ENCODE data around the gene ZNF121. TPM values are rescaled to one million over a fixed set of nuclear protein-coding genes. Genes with fewer than 3 reads are reported as not detected.

Gene ZNF121
- total and polyA plus RNA-seq, 8 donors, result 5.4 to 17.4 (median 10.5) TPM

GRCh38 chr19:9538183-9539058 lies 45.9 kb downstream of the ZNF121 start, which contains the start of gene ZNF426:
Gene ZNF426, minus strand, starts transcription at chr19:9538645. Its CDS starts 2,413 bp downstream, at chr19:9536232.
- TF ChIP-seq CTCF (IDR thresholded peaks at IDR 0.05), result no peak
- intact Hi-C loops (cut with DNase I), result no loop called here
- FAIRE-seq, result no peak
- ATAC-seq, result peak; percentile 96 to 98 (median 98)
- Histone ChIP-seq H3K27ac (peak within 1 kb of the TSS; percentile 72 to 93 (median 84)), H3K36me3 (peaks cover 0 to 23% (median 22%) of the 10 kb centered on the region in 3 donors), H3K4me1 (no peaks in the 10 kb centered on the region), H3K27me3 (no peaks in the 10 kb centered on the region), H3K9me3 (no peaks in the 10 kb centered on the region), H3K4me3 (peak within 1 kb of the TSS; percentile 55 to 81 (median 64))
- peak; percentile 74 to 87 (median 83) for DNase-seq
- WGBS, 2 donors, result 2% methylated on average over 49 of the region's 49 CpGs

GRCh38 chr19:9535934-9536333 lies 48.4 kb downstream of the ZNF121 start:
- intact Hi-C loops (cut with DNase I), result no loop called here
- H3K4me3 ChIP-seq, result no peak overlapping the region
- TF ChIP-seq CTCF (IDR thresholded peaks at IDR 0.05), result no peak
- H3K4me1 ChIP-seq, result no peaks in the 10 kb centered on the region
- H3K27ac ChIP-seq, result no peak overlapping the region
- WGBS, 2 donors, result 97 to 98% methylated on average over 4 of the region's 4 CpGs
- peaks cover 0 to 4% (median 0%) of the 10 kb centered on the region in 4 donors for H3K9me3 ChIP-seq
- H3K27me3 ChIP-seq, result no peaks in the 10 kb centered on the region
- DNase-seq, result no peak
- no peak for ATAC-seq
- peaks cover 21 to 48% (median 44%) of the 10 kb centered on the region in 3 donors for H3K36me3 ChIP-seq
- FAIRE-seq, result no peak

DNA sequence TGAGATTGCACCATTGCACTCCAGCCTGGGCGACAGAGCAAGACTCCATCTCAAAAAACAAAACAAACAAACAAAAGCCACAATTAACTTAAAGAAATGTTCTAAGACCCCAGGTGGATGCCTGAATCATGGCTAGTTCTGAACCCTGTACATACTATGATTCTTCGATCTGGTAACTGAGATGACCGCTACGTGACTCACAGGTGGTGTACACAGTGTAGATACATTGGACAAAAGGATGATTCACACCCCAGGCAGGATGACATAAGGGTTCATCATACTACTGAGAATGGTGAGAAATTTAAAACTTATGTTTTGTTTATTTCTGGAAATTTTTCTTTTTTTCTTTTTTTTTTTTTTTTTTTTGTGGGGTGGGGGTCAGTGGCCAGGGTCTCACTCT lies 52.4 kb downstream of the ZNF121 start:
- Histone ChIP-seq H3K4me3 (no peak overlapping the region), H3K27ac (no peak overlapping the region), H3K27me3 (no peaks in the 10 kb centered on the region), H3K4me1 (no peaks in the 10 kb centered on the region), H3K36me3 (peaks cover 47 to 80% (median 77%) of the 10 kb centered on the region in 3 donors), H3K9me3 (peaks cover 0 to 25% (median 12%) of the 10 kb centered on the region in 4 donors)
- no peak for DNase-seq
- ATAC-seq, result no peak
- no peak for TF ChIP-seq CTCF (IDR thresholded peaks at IDR 0.05)
- 97 to 98% methylated on average over 4 of the region's 4 CpGs for WGBS, 2 donors
- FAIRE-seq, result no peak
- intact Hi-C loops (cut with DNase I), result no loop called here

GRCh38 chr19:9528757-9529336 lies 55.5 kb downstream of the ZNF121 start:
- ATAC-seq, result no peak
- intact Hi-C loops (cut with DNase I), result no loop called here
- 96 to 99% methylated on average over 5 of the region's 5 CpGs for whole genome bisulfite sequencing, 2 donors
- Histone ChIP-seq H3K4me1 (no peaks in the 10 kb centered on the region), H3K4me3 (no peak overlapping the region), H3K36me3 (peaks cover 47 to 61% (median 61%) of the 10 kb centered on the region in 3 donors), H3K27me3 (no peaks in the 10 kb centered on the region), H3K9me3 (peaks cover 0 to 32% (median 15%) of the 10 kb centered on the region in 4 donors), H3K27ac (no peak overlapping the region)
- no peak for TF ChIP-seq CTCF (IDR thresholded peaks at IDR 0.05)
- DNase-seq, result no peak
- FAIRE-seq, result no peak
